ENCODE data around the gene CDC25C.
"Not testable (repeated sequence)": the region's sequence is repeated elsewhere in the genome, so short reads cannot be mapped to it uniquely, and the experiment has no call there.

CDC25C gene

DNA sequence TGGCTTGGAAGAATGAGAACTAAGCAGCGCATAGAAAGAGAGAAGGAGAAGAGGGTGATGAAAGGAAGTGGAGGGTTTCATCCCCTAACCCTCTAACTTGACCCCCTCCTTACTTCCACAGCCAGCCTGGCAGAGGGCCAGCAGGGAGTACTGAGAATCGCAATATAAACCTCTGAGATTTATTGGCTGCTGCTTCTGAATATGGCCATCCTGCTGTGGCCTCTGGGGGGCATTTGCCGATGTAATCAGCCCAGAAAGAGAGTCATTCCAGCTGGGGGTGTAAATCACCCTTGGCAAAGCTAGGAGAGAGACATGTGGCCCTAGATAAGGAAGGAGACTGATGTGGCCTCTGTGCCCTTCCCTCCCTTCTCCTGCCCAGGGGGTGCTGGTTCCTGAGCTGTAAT, 56.2 kb downstream of the CDC25C start:
- peak; percentile 1 for DNase-seq

GRCh38 chr5:138274189-138274853, 57.3 kb downstream of the CDC25C start, which contains the start of gene GFRA3:
Gene GFRA3 (minus strand): TSS chr5:138274621. CDS start chr5:138274424, 197 bp downstream.
- peak; percentile 5 for DNase-seq

GRCh38 chr5:138273834-138274188, 57.8 kb downstream of the CDC25C start:
- no peak for DNase-seq

DNA sequence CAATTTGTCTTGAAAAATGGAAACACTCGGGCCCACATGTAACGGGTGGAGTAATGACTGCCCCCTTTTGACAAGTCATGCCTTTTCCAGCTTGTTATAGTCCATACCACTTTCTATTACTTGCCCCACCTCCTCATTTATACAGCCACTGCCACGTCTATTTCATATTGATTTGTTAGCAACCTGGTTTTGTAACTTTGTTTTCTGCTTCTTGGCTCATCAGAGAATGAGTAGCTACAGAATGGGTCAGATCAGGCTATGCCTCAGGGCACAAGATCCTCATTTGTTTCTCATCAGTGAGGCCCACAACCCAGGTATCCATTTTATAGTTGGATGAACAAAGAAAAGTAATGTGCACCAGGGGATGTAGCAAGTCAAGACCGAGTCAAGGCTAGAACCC, 58.9 kb downstream of the CDC25C start:
- DNase-seq: no peak

DNA sequence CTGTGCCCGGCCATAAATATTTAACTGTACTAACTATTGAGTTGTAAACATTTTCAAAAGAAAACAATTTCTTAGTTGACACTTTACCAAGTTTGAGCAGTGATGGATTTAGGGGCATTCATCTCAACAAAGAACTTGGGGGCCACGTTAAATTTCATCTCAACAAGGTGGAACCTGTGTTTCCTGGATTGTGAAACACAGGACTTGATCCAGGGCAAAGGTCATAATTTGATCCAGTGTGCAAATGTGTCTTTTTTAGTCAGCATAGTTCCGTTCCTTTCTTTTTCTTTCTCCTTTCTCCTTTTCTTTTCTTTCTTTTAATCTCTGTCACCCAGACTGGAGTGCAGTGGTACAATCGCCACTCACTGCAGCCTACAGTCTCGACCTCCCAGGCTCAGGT, 60.3 kb downstream of the CDC25C start:
- DNase-seq: no peak

GRCh38 chr5:138264183-138264582, 67.4 kb downstream of the CDC25C start:
- DNase-seq: no peak

- DNase-seq: no peak
These were observed 68.0 kb downstream of the CDC25C start for GRCh38 chr5:138263581-138263980.

DNA sequence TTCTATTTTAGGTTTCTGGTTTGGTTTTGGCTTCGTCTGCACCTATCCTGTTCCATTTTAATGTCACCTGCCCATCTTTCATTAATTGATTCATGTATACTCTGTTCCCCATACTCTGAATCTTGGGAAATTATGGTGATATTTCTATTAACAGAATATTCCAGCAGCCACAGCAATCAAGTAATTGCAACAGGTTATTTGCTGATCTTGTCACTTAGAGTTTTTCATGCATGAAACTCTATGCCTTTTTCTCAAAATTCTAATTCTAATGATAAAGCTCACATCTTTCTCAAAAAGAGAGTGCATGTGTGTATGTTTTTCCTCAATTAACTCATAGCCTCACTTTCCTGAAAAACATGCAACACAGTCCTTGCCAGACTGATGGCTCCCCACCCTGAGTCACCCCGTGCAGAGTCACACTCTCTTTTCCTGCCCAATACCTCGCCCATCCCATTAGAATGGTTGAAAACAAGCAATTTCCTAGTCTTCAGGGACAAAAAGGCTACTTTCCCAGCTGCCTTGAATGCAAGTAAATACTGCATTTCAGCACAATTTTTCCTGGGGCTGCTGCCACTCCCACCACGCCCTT, 72.8 kb downstream of the CDC25C start:
- DNase-seq: no peak

- DNase-seq: no peak
These were observed 74.0 kb downstream of the CDC25C start for GRCh38 chr5:138257583-138257982.

DNA sequence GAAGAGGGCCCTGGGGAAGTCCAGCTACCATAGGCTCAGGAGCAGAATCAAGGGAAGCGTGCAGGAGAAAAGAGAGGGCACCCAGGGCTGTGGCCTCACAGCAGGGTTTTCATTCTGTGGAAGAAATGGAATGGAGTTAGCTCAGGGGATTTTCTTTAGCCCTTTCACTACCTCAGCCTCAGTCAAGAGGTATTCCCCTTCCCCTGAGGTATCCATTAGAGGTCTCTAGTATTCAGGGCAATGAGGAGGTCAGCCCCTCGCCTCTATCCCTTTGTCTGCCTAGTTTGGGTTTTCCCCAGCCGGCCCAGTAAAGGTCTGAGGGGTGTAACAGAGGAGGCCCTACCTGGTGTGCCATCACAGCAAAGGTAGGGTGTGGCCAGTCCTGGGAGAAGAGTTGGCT, 78.7 kb downstream of the CDC25C start:
- DNase-seq: no peak

GRCh38 chr5:138247800-138248199, 83.8 kb downstream of the CDC25C start:
- DNase-seq: not testable (repeated sequence)

GRCh38 chr5:138246822-138247221, 84.8 kb downstream of the CDC25C start:
- DNase-seq: no peak

DNA sequence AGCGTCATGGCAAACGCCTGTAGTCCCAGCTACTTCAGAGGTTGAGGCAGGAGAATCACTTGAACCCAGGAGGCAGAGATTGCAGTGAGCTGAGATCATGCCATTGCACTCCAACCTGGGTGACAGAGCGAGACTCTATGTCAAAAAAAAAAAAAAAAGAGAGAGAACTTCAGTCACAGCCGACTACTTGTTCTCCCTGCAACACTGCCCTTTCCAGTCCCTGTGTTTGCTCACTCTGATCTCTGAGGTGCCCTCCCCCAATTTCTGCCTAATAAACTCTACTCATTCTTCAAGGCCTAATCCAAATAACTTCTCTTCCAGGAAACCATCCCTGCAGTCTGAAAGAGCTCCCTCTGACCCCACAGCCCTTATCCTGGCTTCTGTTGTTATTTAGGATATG, 85.3 kb downstream of the CDC25C start:
- DNase-seq: no peak

GRCh38 chr5:138245717-138246116, 85.9 kb downstream of the CDC25C start:
- no peak for DNase-seq

DNA sequence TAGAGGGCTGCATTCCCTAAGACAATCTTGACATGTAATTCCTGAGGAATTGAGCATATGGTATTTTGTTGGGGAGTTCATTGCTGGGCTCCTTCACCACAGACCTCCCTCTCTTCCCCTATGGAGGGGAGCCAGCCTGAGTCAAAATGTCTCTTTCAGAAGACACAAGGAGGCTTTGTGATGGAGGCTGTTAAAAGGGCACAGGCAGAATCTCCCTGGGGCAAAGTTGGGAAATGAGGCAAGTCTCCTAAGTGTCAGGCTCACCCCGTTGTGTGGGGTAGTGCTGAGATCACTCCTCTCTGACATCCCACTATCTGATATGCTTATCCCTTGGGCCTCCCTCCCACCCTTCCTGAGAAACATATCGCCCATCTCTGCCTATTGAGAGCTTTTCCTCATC, 87.8 kb downstream of the CDC25C start:
- DNase-seq: no peak

- DNase-seq: no peak
These were observed 89.7 kb downstream of the CDC25C start for GRCh38 chr5:138241688-138242571.

GRCh38 chr5:138240650-138241385, 90.8 kb downstream of the CDC25C start:
- no peak for DNase-seq

DNA sequence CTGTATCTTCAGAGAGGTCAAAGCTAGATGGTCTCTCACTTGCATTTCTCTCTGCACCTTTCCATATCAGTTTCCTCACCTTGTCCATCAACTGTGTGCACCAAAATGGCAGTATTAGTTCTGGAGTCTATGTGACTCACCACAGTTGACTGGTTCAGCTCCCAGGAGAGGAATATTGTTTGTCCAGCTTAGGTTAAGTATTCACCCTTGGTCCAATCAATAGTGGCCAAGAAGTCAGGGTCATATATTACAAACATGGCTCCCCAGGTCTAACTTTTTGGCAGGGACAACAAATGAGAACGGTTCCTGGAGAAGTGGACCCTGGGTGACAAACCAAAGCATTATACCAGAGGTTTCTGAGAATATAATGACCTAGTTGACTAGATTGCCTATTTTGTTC, 93.6 kb downstream of the CDC25C start:
- no peak for DNase-seq
